Endometrial microvascular endothelial cells (primary cell): ENCODE measurements around the gene SS18. TPM values are rescaled to one million over a fixed set of nuclear protein-coding genes. Genes with fewer than 3 reads are reported as not detected.
"Not testable (repeated sequence)": the region's sequence is repeated elsewhere in the genome, so short reads cannot be mapped to it uniquely, and the experiment has no call there.

Experiments used
- in situ Hi-C: cut with HindIII; loops from 2 replicates; pipeline ENCODE4 v1.10.0; 2017; ENCODE audit warnings: low sequenced_read_pairs, low pct_unique_long_range_greater_than_20kb; ENCODE audit errors: inconsistent ontology term
- total RNA-seq: library from RNA; depleted of rRNA; stranded (reverse); fragments of >200 nt; gene quantifications from one replicate; pipeline ENCODE4 v1.2.3, GENCODE V29; 2015; ENCODE audit errors: inconsistent ontology term

The SS18 gene, protein sequence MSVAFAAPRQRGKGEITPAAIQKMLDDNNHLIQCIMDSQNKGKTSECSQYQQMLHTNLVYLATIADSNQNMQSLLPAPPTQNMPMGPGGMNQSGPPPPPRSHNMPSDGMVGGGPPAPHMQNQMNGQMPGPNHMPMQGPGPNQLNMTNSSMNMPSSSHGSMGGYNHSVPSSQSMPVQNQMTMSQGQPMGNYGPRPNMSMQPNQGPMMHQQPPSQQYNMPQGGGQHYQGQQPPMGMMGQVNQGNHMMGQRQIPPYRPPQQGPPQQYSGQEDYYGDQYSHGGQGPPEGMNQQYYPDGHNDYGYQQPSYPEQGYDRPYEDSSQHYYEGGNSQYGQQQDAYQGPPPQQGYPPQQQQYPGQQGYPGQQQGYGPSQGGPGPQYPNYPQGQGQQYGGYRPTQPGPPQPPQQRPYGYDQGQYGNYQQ
- 43.6 TPM for total RNA-seq

DNA sequence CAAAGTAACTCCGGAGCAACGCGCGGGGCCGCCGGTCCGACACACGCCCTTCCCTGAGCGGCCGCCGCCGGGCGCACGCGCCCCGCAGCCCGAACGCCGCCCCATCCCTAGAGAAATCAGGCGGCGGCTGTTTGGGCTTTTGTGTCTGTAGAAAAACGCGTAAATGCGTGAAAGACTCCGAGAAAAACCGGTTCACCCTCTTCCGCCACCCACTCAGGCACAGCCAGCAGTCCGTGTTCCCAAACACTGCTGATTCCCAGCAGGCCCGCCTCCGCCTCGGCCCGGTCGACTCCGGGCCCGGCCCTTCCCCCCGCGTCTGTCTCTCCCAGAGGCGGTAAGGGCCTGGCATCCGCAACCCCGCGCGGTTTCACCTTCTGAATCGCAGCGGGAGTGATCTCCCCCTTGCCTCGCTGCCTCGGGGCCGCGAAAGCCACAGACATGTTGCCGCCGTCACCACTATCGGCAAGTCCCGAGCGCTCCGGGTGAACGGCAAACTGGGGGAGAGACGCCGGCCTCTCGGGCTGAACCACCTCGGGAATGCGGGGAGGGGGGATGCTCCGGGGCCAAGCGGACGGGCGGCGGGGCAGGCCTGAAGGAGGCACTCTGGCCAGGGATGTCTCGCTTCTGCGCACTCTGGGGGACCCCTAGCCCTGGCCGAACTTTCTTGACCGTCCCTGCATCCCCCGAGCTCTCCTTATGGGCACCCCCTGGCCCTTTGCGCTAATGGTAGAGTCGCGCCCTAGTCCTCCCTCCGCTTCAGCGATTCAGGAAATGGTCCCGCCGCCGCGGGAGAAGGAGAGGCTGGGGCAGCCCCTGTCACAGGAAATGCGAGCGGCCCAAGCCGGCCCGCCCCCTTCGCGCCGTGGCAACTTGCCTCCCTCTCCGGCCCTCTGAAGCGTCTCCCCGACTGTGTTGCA, at the start of gene SS18:
SS18 (minus strand) TSS at position 484 of the 917 bp plus-strand sequence; CDS start at position 440, 44 bp downstream.
- in situ Hi-C loops, result no loop called here

DNA sequence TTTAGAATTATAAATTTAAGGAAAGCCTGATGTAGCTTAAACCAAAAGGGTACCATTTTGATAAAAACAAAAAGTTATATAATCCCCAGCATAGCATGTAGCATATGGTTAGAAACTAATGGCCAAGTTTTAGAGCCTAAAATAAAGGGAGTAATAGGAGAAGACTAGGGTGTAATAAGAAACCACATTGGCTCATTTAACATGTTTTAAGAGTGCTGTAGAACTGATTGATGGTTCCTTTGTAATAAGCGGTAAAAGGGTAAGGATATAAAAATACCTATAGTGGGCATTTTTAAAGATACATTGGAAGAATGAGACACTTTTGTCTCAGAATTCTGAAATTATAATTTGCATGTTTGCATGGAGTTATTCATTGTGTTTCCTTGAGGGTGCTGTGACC, 45.1 kb upstream of the SS18 start:
- in situ Hi-C loops, result no loop called here

DNA sequence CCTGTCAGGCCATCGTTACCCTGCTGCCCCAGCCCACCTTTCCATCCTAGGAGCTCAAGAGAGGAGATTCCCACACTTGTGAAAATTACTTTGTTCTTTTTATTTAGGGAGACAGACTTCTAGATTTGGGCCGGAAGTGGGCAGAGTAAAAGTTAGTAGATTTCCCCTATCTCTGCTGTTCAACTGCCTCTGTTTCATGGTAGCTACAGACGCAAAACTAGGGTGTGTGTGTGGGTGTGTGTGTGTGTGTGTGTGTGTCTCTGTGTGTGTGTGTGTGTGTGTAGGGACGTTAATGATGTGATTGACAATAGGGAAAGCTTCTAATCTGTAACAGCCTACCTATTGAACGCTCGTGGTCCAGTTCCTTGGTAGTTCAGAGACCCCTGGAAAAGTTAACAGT, 43.7 kb upstream of the SS18 start:
- in situ Hi-C loops, result no loop called here

DNA sequence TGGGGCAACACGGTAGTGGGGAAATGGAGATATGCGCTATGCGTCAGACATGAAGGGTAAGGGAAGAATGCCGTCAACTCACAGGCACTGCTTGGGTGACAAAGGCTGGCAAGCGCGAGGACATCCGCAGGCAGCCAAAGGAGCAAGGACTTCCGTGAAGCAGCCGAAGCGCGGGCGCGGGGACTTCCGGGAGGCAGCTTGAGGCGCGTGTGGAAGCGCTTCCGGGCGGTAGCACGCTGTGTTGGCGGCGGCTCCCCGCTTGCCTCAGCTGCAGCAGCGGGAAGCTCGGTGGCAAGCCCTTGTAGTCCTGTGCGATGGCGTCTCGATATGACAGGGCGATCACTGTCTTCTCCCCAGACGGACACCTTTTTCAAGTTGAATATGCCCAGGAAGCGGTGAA, 43.2 kb upstream of the SS18 start, which contains the start of gene PSMA8:
PSMA8 (plus strand) TSS at position 218 of the 400 bp plus-strand sequence; CDS start at position 315, 97 bp downstream.
- in situ Hi-C loops, result no loop called here

DNA sequence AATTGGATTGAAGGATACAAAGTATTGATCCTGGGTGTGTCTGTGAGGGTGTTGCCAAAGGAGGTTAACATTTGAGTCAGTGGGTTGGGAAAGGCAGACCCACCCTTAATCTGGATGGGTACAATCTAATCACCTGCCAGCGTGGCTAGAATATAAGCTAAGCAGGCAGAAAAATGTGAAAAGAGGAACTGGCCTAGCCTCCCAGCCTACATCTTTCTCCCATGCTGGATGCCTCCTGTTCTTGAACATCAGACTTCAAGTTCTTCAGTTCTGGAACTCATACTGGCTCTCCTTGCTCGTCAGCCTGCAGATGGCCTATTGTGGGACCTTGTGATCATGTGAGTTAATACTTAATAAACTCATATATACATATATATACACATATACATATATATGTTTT, 37.8 kb upstream of the SS18 start:
- in situ Hi-C loops, result not testable (repeated sequence)

DNA sequence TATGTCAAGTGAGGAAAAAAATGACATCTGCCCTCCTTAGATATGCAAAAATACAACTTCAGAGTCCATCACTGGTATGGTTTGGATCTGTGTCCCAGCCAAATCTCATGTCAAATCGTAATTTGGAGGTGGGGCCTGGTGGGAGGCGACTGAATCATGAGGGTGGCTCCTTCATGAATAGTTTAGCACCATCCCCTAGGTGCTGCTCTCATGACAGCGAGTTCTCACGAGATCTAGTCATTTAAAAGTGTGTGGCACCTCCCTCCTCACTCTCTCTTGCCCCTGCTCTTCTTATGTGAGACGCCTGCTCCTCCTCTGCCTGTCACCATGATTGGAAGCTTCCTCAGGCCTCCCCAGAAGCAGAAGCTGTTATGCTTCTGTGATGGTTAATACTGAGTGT, 37.4 kb upstream of the SS18 start:
- in situ Hi-C loops, result no loop called here

DNA sequence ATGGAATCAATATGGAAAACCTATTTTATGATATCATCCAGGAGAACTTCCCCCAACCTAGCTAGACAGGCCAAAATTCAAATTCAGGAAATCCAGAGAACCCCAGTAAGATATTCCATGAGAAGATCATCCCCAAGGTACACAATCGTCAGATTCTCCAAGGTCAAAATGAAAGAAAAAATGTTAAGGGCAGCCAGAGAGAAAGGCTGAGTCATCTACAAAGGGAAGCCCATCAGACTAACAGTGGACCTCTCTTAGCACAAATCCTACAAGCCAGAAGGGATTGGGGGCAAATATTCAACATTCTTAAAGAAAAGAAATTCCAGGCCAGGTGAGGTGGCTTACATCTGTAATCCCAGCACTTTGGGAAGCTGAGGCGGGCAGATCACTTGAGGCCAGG, 31.6 kb upstream of the SS18 start:
- in situ Hi-C loops, result not testable (repeated sequence)

DNA sequence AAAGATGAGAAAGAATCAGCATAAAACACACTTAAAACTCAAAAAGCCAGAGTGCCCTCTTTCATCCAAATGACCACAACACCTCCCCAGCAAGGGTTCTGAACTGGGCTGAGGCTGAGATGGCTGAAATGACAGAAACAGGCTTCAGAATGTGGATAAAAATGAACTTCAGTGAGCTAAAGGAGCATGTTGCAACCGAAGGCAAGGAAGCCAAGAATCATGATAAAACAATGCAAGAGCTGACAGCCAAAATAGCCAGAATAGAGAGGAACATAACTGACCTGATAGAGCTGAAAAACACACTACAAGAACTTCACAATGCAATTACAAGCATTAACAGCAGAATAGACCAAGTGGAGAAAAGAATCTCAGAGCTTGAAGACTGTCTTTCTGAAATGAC, 31.1 kb upstream of the SS18 start:
- in situ Hi-C loops, result no loop called here

DNA sequence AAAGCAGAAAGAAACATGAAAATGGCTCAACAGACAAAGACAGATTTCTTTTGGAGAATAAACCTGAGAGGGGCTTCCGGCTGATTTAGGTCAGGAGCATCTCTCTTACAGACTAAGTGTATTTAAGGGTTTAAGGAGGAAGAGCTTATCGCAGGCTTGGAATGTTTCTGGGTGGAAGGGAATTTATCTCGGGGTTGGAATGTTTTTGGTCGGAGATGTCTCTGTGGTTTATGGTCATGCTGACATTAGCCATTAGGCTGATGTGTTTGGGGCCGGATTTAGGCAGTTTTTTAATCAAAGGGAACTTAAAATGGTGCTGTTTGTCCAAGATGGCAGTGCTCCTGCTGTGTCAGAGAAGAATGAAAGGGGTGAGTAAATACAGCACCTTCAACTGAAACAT, 28.8 kb upstream of the SS18 start:
- in situ Hi-C loops, result no loop called here

DNA sequence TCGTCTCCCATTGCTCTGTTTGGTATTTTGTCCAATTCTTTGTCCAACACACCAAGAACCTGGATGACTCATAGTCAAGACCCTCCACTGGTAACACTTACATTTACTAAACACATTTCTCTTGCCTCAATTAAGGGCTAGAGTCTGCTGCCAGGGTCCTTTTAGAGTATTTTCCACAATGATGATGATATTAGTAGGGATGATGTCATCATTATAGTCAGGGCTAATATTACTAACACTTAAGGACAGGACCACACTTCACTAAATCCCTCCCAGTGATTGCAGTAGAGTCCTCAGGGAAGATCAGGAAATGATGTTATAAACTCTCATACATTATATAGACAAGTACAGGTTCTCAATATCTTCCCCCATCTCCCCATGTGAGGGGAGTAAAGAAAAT, 13.6 kb upstream of the SS18 start:
- in situ Hi-C loops, result no loop called here

DNA sequence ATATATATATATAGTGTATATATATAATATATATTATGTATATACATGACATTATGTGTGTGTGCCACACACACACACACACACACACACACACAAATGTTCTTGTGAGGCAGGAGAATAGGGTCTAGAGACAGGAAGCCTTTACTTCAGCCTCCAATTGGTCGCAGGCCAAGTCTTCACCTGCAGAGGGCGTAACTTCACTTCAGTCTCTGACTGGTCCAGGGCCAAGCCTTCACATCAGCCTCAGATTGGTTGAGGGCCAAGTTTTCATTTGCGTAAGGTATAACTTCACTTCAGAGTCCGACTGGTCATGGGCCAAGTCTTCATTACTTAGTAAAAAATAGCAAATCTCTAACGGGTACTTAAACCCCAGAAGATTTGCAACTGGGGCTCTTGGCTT, 13.2 kb upstream of the SS18 start:
- in situ Hi-C loops, result no loop called here

DNA sequence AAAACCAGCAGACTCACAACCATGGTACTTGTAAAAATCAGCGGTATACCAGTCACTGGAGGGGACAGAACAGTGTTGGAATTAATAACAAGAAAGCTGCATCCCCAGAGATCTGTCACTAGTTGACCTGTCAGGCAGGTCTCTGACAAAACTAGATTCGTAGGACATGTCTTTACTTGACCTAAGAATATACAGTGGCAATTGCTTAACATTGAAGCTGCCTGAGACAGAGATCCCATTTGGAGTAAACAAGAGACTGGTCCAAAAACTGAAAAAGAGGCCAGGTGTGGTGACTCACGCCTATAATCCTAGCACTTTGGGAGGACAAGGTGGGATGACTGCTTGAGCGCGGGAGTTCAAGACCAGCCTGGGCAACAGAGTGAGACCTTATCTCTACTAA, 7.2 kb upstream of the SS18 start:
- in situ Hi-C loops, result no loop called here

DNA sequence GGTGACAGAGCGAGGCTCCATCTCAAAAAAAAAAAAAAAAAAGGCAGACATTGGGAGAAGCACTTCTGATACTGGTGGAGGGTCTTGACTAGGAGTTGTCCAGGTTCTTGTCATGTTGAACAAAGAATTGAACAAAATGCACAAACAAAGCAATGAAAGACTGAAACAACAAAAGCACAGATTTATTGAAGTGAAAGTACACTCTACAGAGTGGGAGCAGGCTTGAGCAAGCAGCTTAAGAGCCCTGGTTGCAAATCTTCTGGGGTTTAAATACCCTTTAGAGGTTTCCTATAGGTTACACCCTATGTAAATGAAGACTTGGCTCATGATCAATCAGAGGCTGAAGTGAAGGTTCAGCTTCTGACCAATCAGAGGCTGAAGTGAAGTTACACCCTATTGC, 6.4 kb upstream of the SS18 start:
- in situ Hi-C loops, result no loop called here

DNA sequence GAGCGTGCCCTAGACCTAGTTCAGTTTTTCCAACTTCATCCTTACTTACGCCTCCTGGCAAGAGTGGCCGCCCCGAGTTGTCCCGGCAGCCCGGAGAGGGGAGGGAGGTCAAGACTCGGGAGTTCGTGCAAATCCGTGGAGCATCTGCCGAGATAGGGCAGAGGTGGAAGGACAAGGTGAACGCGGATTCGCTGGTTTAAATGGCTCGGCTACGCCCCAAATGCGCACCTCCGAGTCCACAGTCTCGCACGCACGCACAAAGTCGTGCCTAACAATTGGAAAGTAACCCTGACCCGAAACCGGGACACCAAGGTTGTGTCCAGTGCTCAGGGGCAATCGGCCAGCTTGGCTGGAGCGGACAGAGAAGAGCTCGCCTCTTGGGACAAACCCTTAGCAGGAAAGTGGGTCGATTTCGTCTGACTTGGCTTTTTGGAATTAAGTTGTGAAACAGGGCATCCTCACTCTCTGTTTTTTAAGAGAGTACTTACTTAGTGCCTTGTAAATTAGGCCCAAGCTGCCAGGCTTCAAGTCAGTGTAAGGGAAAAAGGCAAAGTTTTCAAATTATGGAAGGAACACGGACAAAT, 726 bp upstream of the SS18 start:
- in situ Hi-C loops, result no loop called here

DNA sequence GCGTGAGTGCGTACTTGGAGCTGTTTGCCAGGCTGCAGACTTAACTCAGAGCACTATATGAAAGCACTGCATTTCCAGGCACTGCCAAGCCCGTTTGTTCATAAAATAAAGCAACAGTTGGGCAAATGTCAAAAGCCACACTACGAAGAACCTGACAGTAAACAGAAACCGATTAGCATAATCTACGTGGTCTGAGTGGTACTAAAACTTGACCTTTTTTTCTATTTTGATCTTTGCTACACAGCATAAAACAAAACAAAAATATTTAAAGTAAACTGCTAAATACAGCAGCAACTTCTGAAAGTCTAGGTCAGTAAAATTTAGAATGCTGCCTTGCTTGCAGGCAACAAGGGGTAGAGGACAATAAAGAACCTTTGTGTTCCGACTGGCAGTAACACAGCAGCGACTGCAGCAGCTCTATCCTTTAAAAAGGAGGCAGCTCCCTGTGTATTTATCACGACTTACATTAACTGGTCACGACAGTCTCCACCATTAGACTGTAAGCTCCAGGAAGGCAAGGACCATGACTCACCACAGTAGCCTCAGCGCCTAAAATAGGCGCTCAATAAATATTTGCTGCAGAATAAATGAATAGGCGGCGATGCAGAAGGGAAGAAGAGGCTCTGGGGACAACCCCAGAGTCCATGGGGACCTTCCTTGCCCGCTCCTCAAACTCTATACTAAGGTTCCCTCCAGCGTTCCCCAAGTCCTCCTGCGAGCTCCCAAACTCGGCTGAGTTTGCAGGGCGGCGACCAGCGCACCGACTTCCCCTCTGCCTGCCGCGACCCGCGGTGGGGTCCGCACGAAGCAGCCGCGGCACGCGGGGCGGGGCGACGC, 902 bp downstream of the SS18 start:
- in situ Hi-C loops, result no loop called here

DNA sequence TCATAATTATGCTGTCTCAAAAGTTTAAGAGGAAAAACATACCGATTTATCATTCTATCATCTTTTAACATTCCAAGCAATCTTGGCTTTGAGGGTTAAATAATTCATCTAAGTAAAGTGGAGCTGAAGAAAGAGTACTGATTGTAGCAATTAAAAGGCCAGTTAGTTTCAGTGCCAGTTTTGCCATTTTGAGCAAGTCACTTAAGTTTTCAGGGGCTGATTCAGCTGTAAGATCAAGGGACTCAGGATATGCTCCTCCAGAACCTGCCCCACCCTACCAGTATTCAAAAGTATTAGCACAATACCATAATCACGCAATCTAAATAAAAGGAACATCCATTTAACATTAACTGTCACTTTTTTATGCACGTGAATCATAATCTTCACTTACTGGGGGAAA, 1.9 kb downstream of the SS18 start:
- in situ Hi-C loops, result no loop called here

DNA sequence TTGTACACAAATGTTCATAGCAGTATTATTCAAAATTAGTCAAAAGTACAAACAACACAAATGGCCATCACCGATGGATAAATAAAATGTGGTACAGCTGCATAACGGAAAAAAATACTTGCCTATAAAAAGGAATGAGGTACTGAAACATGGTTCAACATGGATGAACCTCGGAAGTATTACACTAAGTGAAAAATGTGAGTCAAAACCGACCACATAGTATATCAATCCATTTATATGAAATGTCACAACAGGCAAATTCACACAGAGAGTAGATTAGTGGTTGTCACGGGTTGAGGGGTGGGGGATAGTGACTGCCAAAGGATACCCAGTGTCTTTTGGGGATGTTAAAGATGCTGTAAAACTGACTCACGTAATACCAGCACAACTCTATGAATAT, 3.5 kb downstream of the SS18 start:
- in situ Hi-C loops, result no loop called here

DNA sequence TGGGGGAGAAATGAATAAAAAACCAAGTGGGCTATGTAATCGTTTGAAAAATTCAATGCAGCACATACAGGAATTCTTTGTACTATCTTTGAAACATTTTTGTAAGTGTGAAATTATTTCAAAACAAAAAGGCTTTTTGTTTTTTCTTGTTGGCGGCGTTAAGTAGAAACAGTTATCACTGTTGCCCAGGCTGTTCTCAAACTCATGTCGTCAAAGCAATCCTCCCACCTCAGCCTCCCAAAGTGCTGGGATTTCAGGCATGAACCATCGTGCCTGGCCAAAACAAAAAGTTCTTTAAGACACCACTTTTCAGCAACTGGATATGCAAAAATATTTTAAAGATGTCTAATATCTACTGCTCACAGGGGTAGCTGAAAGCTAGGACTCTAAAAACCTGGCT, 5.4 kb downstream of the SS18 start:
- in situ Hi-C loops, result no loop called here

DNA sequence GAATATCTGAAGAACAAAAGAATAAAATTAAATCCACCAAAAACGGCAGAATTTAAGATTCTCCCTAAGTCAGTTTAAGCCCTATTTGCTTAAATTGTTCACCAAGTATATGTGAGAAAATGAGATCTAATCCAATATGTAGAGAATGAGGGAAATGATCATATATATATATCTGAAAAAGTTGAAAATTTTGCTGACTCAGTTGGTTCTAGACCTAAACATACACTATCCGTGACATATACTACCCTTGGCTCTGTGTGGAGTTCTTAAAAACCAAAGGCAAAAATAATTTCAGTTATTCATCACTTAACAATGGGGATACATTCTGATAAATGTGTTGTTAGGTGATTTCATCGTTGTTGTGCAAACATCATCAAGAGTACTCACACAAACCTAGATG, 7.3 kb downstream of the SS18 start:
- in situ Hi-C loops, result no loop called here
